Hepatocyte (in vitro differentiated cells): ENCODE data around the gene ATXN1. TPM values are rescaled to one million over a fixed set of nuclear protein-coding genes. Genes with fewer than 3 reads are reported as not detected.

Source experiments
- DNase-seq: peaks from one replicate; pipeline ENCODE4 v3.0.0-alpha.2; 2016; ENCODE audit warnings: low spot score
- H2AFZ ChIP-seq: fragments of 200-600 bp; sonication (generic); 2 replicates; pipeline ENCODE4 v1.6.0; 2016; ENCODE audit warnings: antibody characterized with exemption, mild to moderate bottlenecking
- H3K27ac ChIP-seq: fragments of 200-600 bp; sonication (generic); 2 replicates; pipeline ENCODE4 v1.5.1; 2016; ENCODE audit warnings: mild to moderate bottlenecking
- H3K27me3 ChIP-seq: fragments of 200-600 bp; sonication (generic); 2 replicates; pipeline ENCODE4 v1.6.1; 2016
- H3K36me3 ChIP-seq: fragments of 200-600 bp; sonication (generic); replicated peaks from 2 replicates; pipeline ENCODE4 v1.5.1; 2016; ENCODE audit warnings: low read depth; ENCODE audit not compliant: insufficient read depth
- H3K4me1 ChIP-seq: fragments of 200-600 bp; sonication (generic); 2 replicates; pipeline ENCODE4 v1.5.1; 2016; ENCODE audit warnings: mild to moderate bottlenecking, moderate library complexity; ENCODE audit not compliant: insufficient read depth
- H3K4me2 ChIP-seq: fragments of 200-600 bp; sonication (generic); 2 replicates; pipeline ENCODE4 v1.6.0; 2016
- H3K4me3 ChIP-seq: fragments of 200-600 bp; sonication (generic); 2 replicates; pipeline ENCODE4 v1.5.1; 2016; ENCODE audit warnings: mild to moderate bottlenecking
- H3K79me2 ChIP-seq: fragments of 200-600 bp; sonication (generic); 2 replicates; pipeline ENCODE4 v1.6.0; 2017; ENCODE audit warnings: mild to moderate bottlenecking
- H3K9me2 ChIP-seq: fragments of 200-600 bp; sonication (generic); replicated peaks from 2 replicates; pipeline ENCODE4 v1.6.0; 2017; ENCODE audit warnings: mild to moderate bottlenecking; ENCODE audit not compliant: insufficient read depth
- H3K9me3 ChIP-seq: fragments of 200-600 bp; sonication (generic); 2 replicates; pipeline ENCODE4 v1.5.1; 2016; ENCODE audit warnings: low read depth, mild to moderate bottlenecking
- H4K20me1 ChIP-seq: fragments of 200-600 bp; sonication (generic); 2 replicates; pipeline ENCODE4 v1.6.0; 2016; ENCODE audit warnings: mild to moderate bottlenecking; ENCODE audit not compliant: insufficient read depth, poor library complexity, severe bottlenecking
- CTCF ChIP-seq: fragments of 200-600 bp; sonication (generic); IDR thresholded peaks from 2 replicates; pipeline ENCODE4 v1.5.1; 2016; ENCODE audit warnings: antibody characterized with exemption, mild to moderate bottlenecking; ENCODE audit not compliant: poor library complexity
- EZH2 ChIP-seq: fragments of 200-600 bp; sonication (generic); IDR thresholded peaks from 2 replicates; pipeline ENCODE4 v1.6.1; 2016; ENCODE audit warnings: antibody characterized with exemption, mild to moderate bottlenecking, borderline replicate concordance
- EZH2phosphoT487 ChIP-seq: fragments of 200-600 bp; sonication (generic); IDR thresholded peaks from one replicate; pipeline ENCODE4 v1.6.1; 2018; ENCODE audit warnings: antibody characterized with exemption, mild to moderate bottlenecking, low read depth, moderate library complexity; ENCODE audit not compliant: unreplicated experiment, severe bottlenecking
- WGBS: methylation state at CpG from one replicate; pipeline ENCODE4 v1.1.6; 2016; ENCODE audit warnings: low lambda C conversion rate; ENCODE audit errors: missing lambda C conversion rate; 5-methylcytosine and 5-hydroxymethylcytosine counted together
- polyA plus RNA-seq: library from polyadenylated mRNA; unstranded; fragments of >200 nt; fragmentation: Nextera tagmentation; extraction: Ambion mirVana; gene quantifications from 2 replicates; pipeline ENCODE4 v1.2.1, GENCODE V29; 2016
- total RNA-seq: library from RNA; depleted of rRNA; stranded (reverse); fragments of >200 nt; gene quantifications from 2 replicates; pipeline ENCODE4 v1.2.3, GENCODE V29; 2014

ATXN1 gene
- total and polyA plus RNA-seq, 2 experiments from 2014 or later, result 14.7 to 32.6 TPM

DNA sequence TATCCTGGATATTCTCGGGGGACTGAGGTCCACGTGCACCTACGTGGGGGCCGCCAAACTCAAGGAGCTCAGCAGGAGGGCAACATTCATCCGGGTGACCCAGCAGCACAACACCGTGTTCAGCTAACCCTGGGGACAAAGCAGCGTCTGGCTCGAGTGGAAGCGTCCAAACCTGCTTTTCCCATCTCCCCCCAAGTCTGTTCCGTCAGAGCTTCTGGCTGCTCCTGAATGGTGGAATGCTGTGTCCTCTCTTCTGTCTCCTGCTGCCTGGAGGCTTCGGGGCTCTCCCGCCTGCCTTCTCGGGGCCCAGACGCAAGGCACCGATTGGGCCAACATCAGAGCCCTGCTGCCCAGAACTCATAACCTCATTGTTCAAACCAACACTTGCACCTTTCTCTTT, 466.2 kb downstream of the ATXN1 start:
- Histone ChIP-seq H3K79me2 (no peaks in the 10 kb centered on the region), H2AFZ (no peak overlapping the region), H3K4me1 (no peaks in the 10 kb centered on the region), H3K4me2 (no peak overlapping the region), H3K36me3 (no peaks in the 10 kb centered on the region), H3K4me3 (no peak overlapping the region), H3K27me3 (no peaks in the 10 kb centered on the region), H3K9me2 (no peaks in the 10 kb centered on the region), H3K9me3 (no peaks in the 10 kb centered on the region), H4K20me1 (no peaks in the 10 kb centered on the region), H3K27ac (no peak overlapping the region)
- DNase-seq, result no peak
- TF ChIP-seq EZH2phosphoT487 (no peak), CTCF (no peak), EZH2 (no peak)
- WGBS, result 88% methylated on average over 15 of the region's 15 CpGs

GRCh38 chr6:16294371-16294770, 466.9 kb downstream of the ATXN1 start:
- TF ChIP-seq EZH2 (no peak), CTCF (no peak), EZH2phosphoT487 (no peak)
- H3K9me3 ChIP-seq, result no peaks in the 10 kb centered on the region
- no peaks in the 10 kb centered on the region for H3K79me2 ChIP-seq
- 94% methylated on average over 10 of the region's 10 CpGs for WGBS
- H3K27ac ChIP-seq, result no peak overlapping the region
- H3K4me3 ChIP-seq, result no peak overlapping the region
- no peak overlapping the region for H3K4me2 ChIP-seq
- no peak for DNase-seq
- no peaks in the 10 kb centered on the region for H3K9me2 ChIP-seq
- H3K36me3 ChIP-seq, result no peaks in the 10 kb centered on the region
- H4K20me1 ChIP-seq, result no peaks in the 10 kb centered on the region
- H2AFZ ChIP-seq, result no peak overlapping the region
- no peaks in the 10 kb centered on the region for H3K27me3 ChIP-seq
- H3K4me1 ChIP-seq, result no peaks in the 10 kb centered on the region

DNA sequence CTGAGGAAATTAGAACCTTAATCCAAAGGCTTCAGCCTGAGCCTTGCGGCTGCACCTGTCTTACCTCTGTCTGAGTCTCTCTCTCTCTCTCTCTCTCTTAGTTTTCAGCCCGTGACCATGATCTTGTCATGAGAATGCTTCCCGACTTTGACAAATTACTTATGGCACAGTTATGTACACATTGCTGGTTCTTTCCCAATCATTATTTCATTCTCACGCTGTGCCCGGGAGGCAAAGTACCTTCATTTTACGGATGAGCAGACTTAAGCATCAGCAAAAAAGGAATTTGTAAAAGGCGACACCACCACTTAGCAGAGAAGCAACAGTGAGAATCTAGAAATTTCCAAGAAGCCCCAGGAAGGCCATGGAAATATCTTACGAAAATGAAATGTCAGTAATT, 468.3 kb downstream of the ATXN1 start:
- Histone ChIP-seq H3K79me2 (no peaks in the 10 kb centered on the region), H3K27me3 (no peaks in the 10 kb centered on the region), H3K36me3 (no peaks in the 10 kb centered on the region), H3K4me2 (no peak overlapping the region), H3K27ac (no peak overlapping the region), H3K9me3 (no peaks in the 10 kb centered on the region), H3K9me2 (no peaks in the 10 kb centered on the region), H3K4me3 (no peak overlapping the region), H2AFZ (no peak overlapping the region), H4K20me1 (no peaks in the 10 kb centered on the region), H3K4me1 (no peaks in the 10 kb centered on the region)
- TF ChIP-seq CTCF (no peak), EZH2phosphoT487 (no peak), EZH2 (no peak)
- DNase-seq, result no peak
- WGBS, result 78% methylated on average over 8 of the region's 8 CpGs

DNA sequence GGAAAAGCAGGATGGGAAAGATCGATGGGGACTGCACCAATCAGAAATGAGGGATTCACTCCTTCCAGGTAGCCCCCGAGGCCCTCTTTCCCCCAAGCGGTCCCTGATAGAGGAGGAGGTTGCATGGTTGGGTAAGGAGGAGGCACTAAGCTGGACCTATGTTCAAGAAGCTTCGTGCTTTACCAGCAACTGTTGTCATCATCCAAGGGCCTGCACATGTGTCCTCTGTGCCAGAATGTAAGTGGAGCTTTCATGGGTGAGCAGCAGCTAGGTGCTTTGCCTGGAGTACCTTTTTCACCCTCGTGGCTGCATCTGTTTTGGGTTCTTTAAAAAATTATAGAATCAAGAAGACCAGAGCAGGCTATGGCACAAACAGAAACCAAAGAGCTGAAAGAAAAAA, 468.8 kb downstream of the ATXN1 start:
- Histone ChIP-seq H3K36me3 (no peaks in the 10 kb centered on the region), H4K20me1 (no peaks in the 10 kb centered on the region), H3K4me3 (no peak overlapping the region), H3K27ac (no peak overlapping the region), H3K9me3 (no peaks in the 10 kb centered on the region), H3K9me2 (no peaks in the 10 kb centered on the region), H3K4me2 (no peak overlapping the region), H3K79me2 (no peaks in the 10 kb centered on the region), H2AFZ (no peak overlapping the region), H3K27me3 (no peaks in the 10 kb centered on the region), H3K4me1 (no peaks in the 10 kb centered on the region)
- WGBS, result 85% methylated on average over 5 of the region's 5 CpGs
- TF ChIP-seq EZH2 (no peak), CTCF (no peak), EZH2phosphoT487 (no peak)
- DNase-seq, result no peak
